Heart right ventricle (tissue), 16 donors: ENCODE results near the gene KIF1B. TPM values are rescaled to one million over a fixed set of nuclear protein-coding genes. Genes with fewer than 3 reads are reported as not detected.

ENCODE experiments used
- ATAC-seq, 8 donors: fragments of 200-7000 bp; cut with Tn5 transposase; one replicate each; pipeline ENCODE4 v1.9.1; 2020; ENCODE audit warnings: mild to moderate bottlenecking in 8 of 8, moderate library complexity in 8 of 8, moderate number of reproducible peaks in 1 of 8
- DNase-seq, 2 donors: peaks; one replicate each; pipeline ENCODE4 v3.0.0-alpha.2; 2020
- H3K27ac ChIP-seq, 10 donors: fragments of 200-600 bp; sonication (generic) in 2 of 10; one replicate each; pipeline versions ENCODE4 v1.5.0 to v1.8.0; 2020 to 2022; ENCODE audit warnings: mild to moderate bottlenecking in 3 of 10
- H3K27me3 ChIP-seq, 7 donors: fragments of 200-600 bp; one replicate each; pipeline ENCODE4 v1.8.0; 2021 to 2022; ENCODE audit warnings: mild to moderate bottlenecking in 2 of 7
- H3K36me3 ChIP-seq, 9 donors: fragments of 200-600 bp; sonication (generic) in 1 of 9; one replicate each; pipeline versions ENCODE4 v1.5.0 to v1.8.0; 2020 to 2022; ENCODE audit warnings: mild to moderate bottlenecking in 2 of 9
- H3K4me1 ChIP-seq, 9 donors: fragments of 200-600 bp; sonication (generic) in 1 of 9; one replicate each; pipeline versions ENCODE4 v1.5.0 to v1.8.0; 2020 to 2022; ENCODE audit warnings: mild to moderate bottlenecking in 4 of 9
- H3K4me3 ChIP-seq, 10 donors: fragments of 200-600 bp; sonication (generic) in 2 of 10; one replicate each; pipeline versions ENCODE4 v1.5.0 to v1.8.0; 2020 to 2022; ENCODE audit warnings: mild to moderate bottlenecking in 7 of 10, moderate library complexity in 2 of 10
- H3K9me3 ChIP-seq, 11 donors: fragments of 200-600 bp in 10 of 11; sonication (generic) in 2 of 11; one replicate each; pipeline versions ENCODE4 v1.5.0 to v1.8.0; 2013 to 2022; ENCODE audit warnings: mild to moderate bottlenecking in 2 of 11, control low read depth in 1 of 11, moderate library complexity in 1 of 11
- CTCF ChIP-seq, 9 donors: fragments of 200-600 bp; sonication (generic) in 2 of 9; IDR thresholded peaks; one replicate each; pipeline versions ENCODE4 v1.5.0 to v1.8.0; 2021 to 2022; ENCODE audit warnings: antibody characterized with exemption in 9 of 9, mild to moderate bottlenecking in 5 of 9, moderate library complexity in 1 of 9
- WGBS, 2 donors: extraction: QIAGEN DNeasy Blood & Tissue Kit; methylation state at CpG; one replicate each; pipeline ENCODE4 v1.1.7; 2013; ENCODE audit warnings: inconsistent platforms in 1 of 2; 5-methylcytosine and 5-hydroxymethylcytosine counted together
- intact Hi-C, 10 donors: fragments of 100-400 bp; cut with DNase I; formaldehyde crosslinking; loops; one replicate each; pipeline versions ENCODE4 v1.11.1 to v1.14.2; 2022
- polyA plus RNA-seq, 2 donors: library from polyadenylated mRNA; stranded (reverse); fragments of 200-250 nt; gene quantifications; one replicate each; pipeline ENCODE4 v1.2.3, GENCODE V29; 2013
- total RNA-seq, 10 donors: library from RNA; stranded (reverse); fragmentation: NEBNext Ultra II Directional in 3 of 10; extraction: Animal tissue kit (Norgen Biotek cat#: 25700) in 3 of 10; gene quantifications; one replicate each; pipeline versions ENCODE4 v1.2.1 to v1.2.4, GENCODE V29; 2021 to 2023
- donor health status: Arrhythmogenic right ventricular cardiomyopathy.
- donor health status: ischemic (EF 13 %, LVEDD 7.1; RV severe dilation, severe dysfunction).
- donor health status: healthy with polysubstance abuse.
- donor health status: DM: no; HTN: yes; CAD: no.
- donor health status: DM: no; HTN: no; CAD: no.
- donor health status: ischemic (EF 25% LVEDD 6.9; RV normal size, moderate dysfunction).
- donor health status: ischemic (EF 25% LVEDD 5.7; RV mildly dilated, moderate dysfunction).
- donor health status: healthy.
- donor health status: DM: yes; HTN: yes; CAD: no.
- donor health status: Ischemic cardiomyopathy.
- donor health status: ischemic (EF 35%, LVEDD 5.7; RV mildly dilated, moderate dysfunction).
- donor health status: nonischemic (EF 11% LVEDD 7.7; RV severe dilation, severe dysfunction).
- donor health status: DM: yes; HTN: yes; CAD: no.
- donor health status: PGD.
- donor health status: ischemic (EF 29% LVEDD 5.4; RV normal size, mild dysfunction).
- donor health status: nonischemic (EF 23%, LVEDD 6.1; RV moderate dilation, normal function).

Gene KIF1B
- total and polyA plus RNA-seq, 12 donors: 21.6 to 107 (median 87.5) TPM

- peaks cover 0 to 8% (median 0%) of the 10 kb centered on the region in 9 donors for H3K4me1 ChIP-seq
- peaks cover 0 to 2% (median 0%) of the 10 kb centered on the region in 11 donors for H3K9me3 ChIP-seq
- H3K4me3 ChIP-seq: no peak overlapping the region
- DNase-seq: no peak
- no peak overlapping the region for H3K27ac ChIP-seq
- WGBS, 2 donors: 89 to 93% methylated on average over 7 of the region's 7 CpGs
- ATAC-seq: no peak
- H3K27me3 ChIP-seq: no peaks in the 10 kb centered on the region
- peaks cover 0 to 54% (median 21%) of the 10 kb centered on the region in 9 donors for H3K36me3 ChIP-seq
- no peak for TF ChIP-seq CTCF (IDR thresholded peaks at IDR 0.05)
- intact Hi-C loops: no loop called here
Observed at GRCh38 chr1:10181154-10181553, 29.2 kb upstream of the KIF1B start.

GRCh38 chr1:10185759-10186158, 24.6 kb upstream of the KIF1B start:
- no peaks in the 10 kb centered on the region for H3K27me3 ChIP-seq
- no peak for TF ChIP-seq CTCF (IDR thresholded peaks at IDR 0.05)
- no peak for ATAC-seq
- peaks cover 0 to 14% (median 7%) of the 10 kb centered on the region in 9 donors for H3K36me3 ChIP-seq
- H3K9me3 ChIP-seq: peaks cover 0 to 7% (median 0%) of the 10 kb centered on the region in 11 donors
- DNase-seq: no peak
- no peak overlapping the region for H3K4me3 ChIP-seq
- intact Hi-C loops: no loop called here
- WGBS, 2 donors: 94 to 97% methylated on average over 2 of the region's 2 CpGs
- H3K27ac ChIP-seq: no peak overlapping the region
- peaks cover 0 to 8% (median 0%) of the 10 kb centered on the region in 9 donors for H3K4me1 ChIP-seq

GRCh38 chr1:10186331-10187025, 23.9 kb upstream of the KIF1B start:
- peaks cover 0 to 8% (median 0%) of the 10 kb centered on the region in 9 donors for H3K4me1 ChIP-seq
- H3K9me3 ChIP-seq: peaks cover 0 to 7% (median 0%) of the 10 kb centered on the region in 11 donors
- DNase-seq (no peak), ATAC-seq (no peak)
- no peak for TF ChIP-seq CTCF (IDR thresholded peaks at IDR 0.05)
- H3K4me3 ChIP-seq: no peak overlapping the region
- intact Hi-C loops: no loop called here
- WGBS, 2 donors: 83 to 84% methylated on average over 12 of the region's 12 CpGs
- H3K27ac ChIP-seq: no peak overlapping the region
- H3K27me3 ChIP-seq: no peaks in the 10 kb centered on the region
- H3K36me3 ChIP-seq: peaks cover 0 to 7% (median 0%) of the 10 kb centered on the region in 9 donors

- 97 to 98% methylated on average over 4 of the region's 4 CpGs for WGBS, 2 donors
- no peak overlapping the region for H3K4me3 ChIP-seq
- H3K27ac ChIP-seq: no peak overlapping the region
- H3K4me1 ChIP-seq: peaks cover 0 to 8% (median 0%) of the 10 kb centered on the region in 9 donors
- H3K36me3 ChIP-seq: peaks cover 0 to 2% (median 0%) of the 10 kb centered on the region in 9 donors
- peaks cover 0 to 7% (median 0%) of the 10 kb centered on the region in 11 donors for H3K9me3 ChIP-seq
- TF ChIP-seq CTCF (IDR thresholded peaks at IDR 0.05): no peak
- ATAC-seq (no peak), DNase-seq (no peak)
- intact Hi-C loops: no loop called here
- H3K27me3 ChIP-seq: no peaks in the 10 kb centered on the region
Observed at GRCh38 chr1:10187026-10187334, 23.4 kb upstream of the KIF1B start.
